NB4 (cell line): ENCODE measurements around the gene SLC15A3.

Experiments
- MYC ChIP-seq: IDR thresholded peaks from 2 replicates; pipeline ENCODE4 v1.6.1; 2011; ENCODE audit warnings: low read depth, low read length
- POLR2A ChIP-seq: IDR thresholded peaks from 2 replicates; pipeline ENCODE4 v1.6.1; 2011; ENCODE audit warnings: mild to moderate bottlenecking; ENCODE audit not compliant: insufficient read length; ENCODE audit errors: extremely low read depth
- TF ChIP-seq, protein P1 (sequence below): IDR thresholded peaks from one replicate; pipeline ENCODE4 v1.5.1; 2012; ENCODE audit warnings: low read depth, low read length

DNA sequence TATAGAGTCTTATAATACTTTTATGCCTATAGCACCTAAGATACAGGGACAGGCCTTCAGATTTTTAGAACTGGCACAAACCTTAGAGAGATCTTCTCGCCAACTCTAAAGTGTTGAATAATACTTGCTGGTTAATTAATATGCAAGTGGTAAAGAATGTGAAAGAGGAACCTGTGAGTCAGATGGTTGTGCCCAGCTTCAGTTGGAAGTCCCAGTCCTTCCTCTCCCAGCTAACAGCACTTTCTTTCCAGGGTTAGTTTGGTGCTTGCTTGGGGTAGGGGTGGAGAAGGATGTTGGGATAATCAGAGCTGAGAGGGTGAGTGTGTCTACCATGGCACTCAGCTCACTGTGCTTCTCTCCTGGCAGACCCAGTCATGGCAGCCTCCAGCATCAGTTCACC, 32.7 kb downstream of the SLC15A3 start:
- TF ChIP-seq, protein P1, sequence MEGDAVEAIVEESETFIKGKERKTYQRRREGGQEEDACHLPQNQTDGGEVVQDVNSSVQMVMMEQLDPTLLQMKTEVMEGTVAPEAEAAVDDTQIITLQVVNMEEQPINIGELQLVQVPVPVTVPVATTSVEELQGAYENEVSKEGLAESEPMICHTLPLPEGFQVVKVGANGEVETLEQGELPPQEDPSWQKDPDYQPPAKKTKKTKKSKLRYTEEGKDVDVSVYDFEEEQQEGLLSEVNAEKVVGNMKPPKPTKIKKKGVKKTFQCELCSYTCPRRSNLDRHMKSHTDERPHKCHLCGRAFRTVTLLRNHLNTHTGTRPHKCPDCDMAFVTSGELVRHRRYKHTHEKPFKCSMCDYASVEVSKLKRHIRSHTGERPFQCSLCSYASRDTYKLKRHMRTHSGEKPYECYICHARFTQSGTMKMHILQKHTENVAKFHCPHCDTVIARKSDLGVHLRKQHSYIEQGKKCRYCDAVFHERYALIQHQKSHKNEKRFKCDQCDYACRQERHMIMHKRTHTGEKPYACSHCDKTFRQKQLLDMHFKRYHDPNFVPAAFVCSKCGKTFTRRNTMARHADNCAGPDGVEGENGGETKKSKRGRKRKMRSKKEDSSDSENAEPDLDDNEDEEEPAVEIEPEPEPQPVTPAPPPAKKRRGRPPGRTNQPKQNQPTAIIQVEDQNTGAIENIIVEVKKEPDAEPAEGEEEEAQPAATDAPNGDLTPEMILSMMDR = no peak
- TF ChIP-seq POLR2A = no peak
- no peak for TF ChIP-seq MYC
